ENCODE measurements around the gene NDUFV3.
"Not testable (repeated sequence)": the region's sequence is repeated elsewhere in the genome, so short reads cannot be mapped to it uniquely, and the experiment has no call there.

The NDUFV3 gene

DNA sequence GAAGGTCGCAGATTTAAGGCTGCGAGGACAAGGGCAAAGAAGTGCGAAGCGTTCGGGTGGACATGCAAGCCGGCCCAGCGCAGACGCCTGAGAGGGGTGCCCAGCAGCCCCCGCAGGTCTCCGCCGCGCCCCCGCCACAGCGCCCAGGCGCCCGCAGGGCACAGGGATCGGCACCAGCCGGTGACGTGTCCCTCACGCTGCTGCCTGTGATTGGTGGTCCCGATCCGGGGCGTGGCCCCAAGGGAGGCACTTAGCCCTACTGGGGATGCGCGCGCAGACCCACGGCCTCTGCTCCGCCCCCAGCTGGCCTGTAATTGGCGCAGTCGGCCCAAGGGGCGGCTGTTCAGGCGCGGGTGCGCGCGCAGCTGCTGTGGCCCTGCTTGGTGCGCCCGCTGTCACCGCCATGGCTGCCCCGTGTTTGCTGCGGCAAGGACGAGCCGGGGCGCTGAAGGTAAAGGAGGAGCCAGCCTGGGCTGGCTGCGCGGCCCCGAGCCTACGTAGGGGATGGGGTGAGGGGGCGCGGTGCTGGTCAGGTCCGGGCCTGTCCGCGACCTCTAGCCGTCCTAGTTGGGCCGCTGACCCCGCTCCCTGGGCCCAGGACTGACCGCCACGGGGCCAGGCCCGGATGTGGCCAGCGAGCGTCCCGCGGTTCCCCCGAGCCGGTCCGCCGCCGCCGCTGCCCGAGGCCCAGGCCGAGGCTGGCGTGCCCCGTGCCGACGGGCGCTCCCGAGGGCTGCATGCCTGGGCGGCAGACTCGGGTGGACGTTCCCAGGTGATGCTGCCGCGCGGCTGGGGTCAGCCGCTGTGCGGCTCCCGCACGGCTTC is at the start of gene NDUFV3:
TSS of gene NDUFV3 (plus strand) at position 379 of the 825 bp plus-strand sequence. CDS start at position 404, 25 bp downstream.
- Histone ChIP-seq H3K36me3 (ENCODE audit: insufficient read depth, low read length) (peaks cover under 1% of the 10 kb centered on the region), H3K4me1 (ENCODE audit: insufficient read depth, low read length) (0 out of 2 replicates have a peak, but pooled peaks cover 4% of the 10 kb centered on the region), H3K9ac (ENCODE audit: low read depth, low read length) (peak within 1 kb of the TSS; percentile 84), H3K9me3 (ENCODE audit: control insufficient read depth, insufficient read depth, low read length) (no peaks in the 10 kb centered on the region)

DNA sequence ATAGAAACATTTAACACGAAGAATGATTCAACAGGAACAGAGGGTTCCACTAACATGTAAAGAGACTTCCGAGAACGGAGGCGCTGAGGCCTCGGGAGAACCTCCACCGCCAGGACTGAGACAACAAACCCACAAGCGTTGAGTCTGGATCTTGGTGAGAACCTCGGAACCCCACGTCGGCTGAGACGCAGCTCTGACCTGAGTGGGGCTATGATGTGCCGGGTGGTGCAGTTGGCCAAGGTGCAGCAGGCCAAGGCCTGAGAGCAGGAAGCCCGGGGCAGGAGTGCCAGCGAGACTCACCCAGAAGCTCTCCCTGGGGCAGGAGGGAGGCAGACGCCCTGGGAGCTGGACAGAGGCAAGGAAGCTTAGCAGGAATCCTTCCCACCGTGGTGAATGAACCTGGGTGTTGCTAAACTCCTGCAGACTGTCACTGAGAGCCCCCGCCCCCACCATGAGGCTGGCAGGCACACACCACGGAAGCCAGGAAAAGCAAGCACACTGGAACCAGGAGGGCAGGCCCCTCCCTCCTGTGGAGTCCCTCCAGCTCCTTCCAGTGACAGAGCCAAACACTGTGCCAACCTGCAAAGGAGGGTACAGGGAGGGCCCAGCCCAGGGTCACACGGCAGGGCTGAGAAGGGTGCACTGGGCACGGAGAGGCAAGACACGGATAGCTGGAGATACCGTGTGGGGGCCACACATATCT is 48.5 kb upstream of the NDUFV3 start:
- H3K9ac ChIP-seq (ENCODE audit: low read depth, low read length): no peak overlapping the region
- H3K36me3 ChIP-seq (ENCODE audit: insufficient read depth, low read length): peaks cover 28% of the 10 kb centered on the region
- no peaks in the 10 kb centered on the region for H3K4me1 ChIP-seq (ENCODE audit: insufficient read depth, low read length)
- no peaks in the 10 kb centered on the region for H3K9me3 ChIP-seq (ENCODE audit: control insufficient read depth, insufficient read depth, low read length)

DNA sequence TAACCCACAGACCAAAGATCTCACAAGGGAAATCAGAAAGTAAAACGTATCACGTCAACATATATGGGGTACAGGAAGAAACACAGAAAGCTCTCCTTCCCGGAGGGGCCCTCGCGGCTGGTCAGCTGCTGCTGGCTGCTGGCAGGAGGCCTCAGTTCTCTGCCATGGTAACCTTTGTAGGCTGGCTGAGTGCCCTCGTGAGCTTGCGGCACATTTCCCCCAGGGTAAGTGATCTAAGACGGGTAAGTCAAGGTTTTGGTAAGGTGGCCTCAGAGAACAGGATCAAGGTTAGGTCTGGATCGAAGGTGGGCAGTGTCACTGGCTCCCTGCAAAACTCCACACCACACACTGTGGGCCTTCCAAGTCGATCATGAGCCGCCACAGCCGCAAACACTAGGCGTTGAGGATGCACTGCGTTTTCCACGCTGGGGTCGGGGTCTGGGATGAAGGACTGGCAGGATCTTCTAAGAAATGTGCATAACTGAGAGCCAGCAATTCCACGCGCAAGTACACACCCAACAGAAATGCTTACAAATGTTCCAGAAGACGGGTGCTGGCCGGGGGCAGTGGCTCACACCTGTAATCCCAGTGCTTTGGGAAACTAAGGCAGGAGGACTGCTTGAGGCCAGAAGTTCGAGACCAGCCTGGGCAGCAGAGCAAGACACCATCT is 47.7 kb upstream of the NDUFV3 start:
- H3K9ac ChIP-seq (ENCODE audit: low read depth, low read length): no peak overlapping the region
- no peaks in the 10 kb centered on the region for H3K4me1 ChIP-seq (ENCODE audit: insufficient read depth, low read length)
- peaks cover 29% of the 10 kb centered on the region for H3K36me3 ChIP-seq (ENCODE audit: insufficient read depth, low read length)
- no peaks in the 10 kb centered on the region for H3K9me3 ChIP-seq (ENCODE audit: control insufficient read depth, insufficient read depth, low read length)

DNA sequence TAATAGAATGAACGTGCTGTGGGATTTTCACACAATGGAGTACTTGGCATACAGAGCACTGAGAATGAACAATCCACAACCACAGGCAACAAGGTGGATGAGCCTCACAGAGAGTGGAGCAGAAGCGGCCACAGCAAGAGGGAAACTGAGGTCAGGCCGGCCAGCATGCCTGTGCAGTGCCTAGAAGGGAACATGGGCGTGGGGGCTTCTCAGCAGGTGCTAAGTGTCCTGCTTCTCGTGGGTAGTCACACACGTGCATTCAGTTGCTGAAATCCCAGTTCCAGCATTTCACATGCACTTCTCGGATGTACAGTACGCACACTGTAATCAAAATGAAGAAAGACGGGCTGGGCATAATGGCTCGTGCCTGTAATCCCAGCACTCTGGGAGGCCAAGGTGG is 46.9 kb upstream of the NDUFV3 start:
- H3K36me3 ChIP-seq (ENCODE audit: insufficient read depth, low read length): peaks cover 23% of the 10 kb centered on the region
- no peaks in the 10 kb centered on the region for H3K9me3 ChIP-seq (ENCODE audit: control insufficient read depth, insufficient read depth, low read length)
- no peaks in the 10 kb centered on the region for H3K4me1 ChIP-seq (ENCODE audit: insufficient read depth, low read length)
- no peak overlapping the region for H3K9ac ChIP-seq (ENCODE audit: low read depth, low read length)

DNA sequence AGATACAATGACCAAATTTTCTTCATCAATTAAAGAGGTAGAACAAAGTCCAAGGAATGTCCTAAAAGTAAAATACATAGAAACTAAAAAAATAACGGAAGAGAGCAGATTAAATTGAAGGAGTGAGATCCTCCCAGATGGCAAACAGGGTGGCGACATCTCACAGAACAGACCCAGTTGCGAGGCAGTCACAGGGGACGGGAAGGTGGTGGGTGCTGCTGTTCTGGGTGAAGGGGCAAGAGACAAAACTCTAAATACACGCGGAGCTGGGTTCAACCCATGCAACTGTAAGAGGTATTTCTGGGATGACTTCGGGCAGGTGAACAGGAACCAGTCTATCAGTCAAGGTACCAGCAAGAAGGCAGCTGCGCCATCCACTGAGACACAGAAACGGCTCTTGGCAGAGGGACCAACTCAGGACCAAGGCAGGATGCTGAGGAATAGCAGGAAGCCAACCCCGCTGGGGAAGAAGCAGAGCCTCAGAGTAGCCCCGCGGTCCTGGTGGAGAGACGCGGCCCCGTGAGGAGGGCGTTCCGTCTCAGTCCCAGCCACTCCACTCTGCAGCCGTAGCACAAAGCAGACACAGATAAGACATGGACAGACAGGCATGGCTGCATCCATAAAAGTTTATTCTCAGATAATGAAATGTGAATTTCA is 45.9 kb upstream of the NDUFV3 start:
- peaks cover 23% of the 10 kb centered on the region for H3K36me3 ChIP-seq (ENCODE audit: insufficient read depth, low read length)
- no peaks in the 10 kb centered on the region for H3K4me1 ChIP-seq (ENCODE audit: insufficient read depth, low read length)
- no peaks in the 10 kb centered on the region for H3K9me3 ChIP-seq (ENCODE audit: control insufficient read depth, insufficient read depth, low read length)
- no peak overlapping the region for H3K9ac ChIP-seq (ENCODE audit: low read depth, low read length)

DNA sequence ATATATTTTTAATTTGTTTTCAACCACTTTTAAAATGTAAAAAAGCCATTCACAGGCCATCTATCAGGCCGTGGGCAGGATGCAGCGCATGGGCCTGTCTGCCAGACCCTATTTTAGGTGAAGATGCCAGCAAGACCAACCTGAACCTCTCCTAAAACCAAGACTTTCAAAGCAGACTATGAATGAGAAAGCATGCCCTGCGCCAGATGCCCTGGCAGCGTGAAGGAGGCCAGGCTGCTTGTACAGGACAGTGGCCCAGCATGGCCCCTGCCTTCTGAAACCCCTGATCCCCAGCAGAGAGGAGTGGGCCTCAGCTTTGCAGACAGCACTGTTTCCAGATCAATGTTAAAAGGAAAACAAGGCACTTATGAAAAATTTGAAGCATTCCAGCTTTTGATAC is 45.4 kb upstream of the NDUFV3 start:
- no peaks in the 10 kb centered on the region for H3K9me3 ChIP-seq (ENCODE audit: control insufficient read depth, insufficient read depth, low read length)
- peaks cover 23% of the 10 kb centered on the region for H3K36me3 ChIP-seq (ENCODE audit: insufficient read depth, low read length)
- no peaks in the 10 kb centered on the region for H3K4me1 ChIP-seq (ENCODE audit: insufficient read depth, low read length)
- no peak overlapping the region for H3K9ac ChIP-seq (ENCODE audit: low read depth, low read length)

DNA sequence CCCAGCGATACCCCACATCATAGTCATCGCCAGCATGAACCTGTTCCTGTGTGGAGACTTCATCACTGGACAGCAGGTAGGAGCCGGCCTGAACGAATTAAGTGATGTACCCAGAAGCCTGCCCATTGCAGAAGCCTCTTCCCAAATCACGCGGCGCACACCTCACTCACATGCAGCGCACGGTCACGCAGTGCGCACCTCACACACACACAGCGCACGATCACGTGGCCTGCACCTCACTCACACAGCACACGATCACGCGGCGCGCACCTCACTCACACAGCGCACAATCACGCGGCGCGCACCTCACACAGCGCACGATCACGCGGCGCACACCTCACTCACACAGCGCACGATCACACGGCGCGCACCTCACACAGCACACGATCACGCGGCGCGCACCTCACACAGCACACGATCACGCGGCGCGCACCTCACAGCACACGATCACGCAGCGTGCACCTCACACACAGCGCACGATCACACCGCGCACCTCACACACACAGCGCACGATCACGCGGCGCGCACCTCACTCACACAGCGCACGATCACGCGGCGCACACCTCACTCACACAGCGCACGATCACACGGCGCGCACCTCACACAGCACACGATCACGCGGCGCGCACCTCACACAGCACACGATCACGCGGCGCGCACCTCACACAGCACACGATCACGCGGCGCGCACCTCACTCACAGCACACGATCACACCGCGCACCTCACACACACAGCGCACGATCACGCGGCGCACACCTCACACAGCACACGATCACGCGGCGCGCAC is 44.8 kb upstream of the NDUFV3 start:
- not testable (repeated sequence) for H3K4me1 ChIP-seq (ENCODE audit: insufficient read depth, low read length); H3K9ac ChIP-seq (ENCODE audit: low read depth, low read length); H3K9me3 ChIP-seq (ENCODE audit: control insufficient read depth, insufficient read depth, low read length)
- H3K36me3 ChIP-seq (ENCODE audit: insufficient read depth, low read length): peaks cover 23% of the 10 kb centered on the region

DNA sequence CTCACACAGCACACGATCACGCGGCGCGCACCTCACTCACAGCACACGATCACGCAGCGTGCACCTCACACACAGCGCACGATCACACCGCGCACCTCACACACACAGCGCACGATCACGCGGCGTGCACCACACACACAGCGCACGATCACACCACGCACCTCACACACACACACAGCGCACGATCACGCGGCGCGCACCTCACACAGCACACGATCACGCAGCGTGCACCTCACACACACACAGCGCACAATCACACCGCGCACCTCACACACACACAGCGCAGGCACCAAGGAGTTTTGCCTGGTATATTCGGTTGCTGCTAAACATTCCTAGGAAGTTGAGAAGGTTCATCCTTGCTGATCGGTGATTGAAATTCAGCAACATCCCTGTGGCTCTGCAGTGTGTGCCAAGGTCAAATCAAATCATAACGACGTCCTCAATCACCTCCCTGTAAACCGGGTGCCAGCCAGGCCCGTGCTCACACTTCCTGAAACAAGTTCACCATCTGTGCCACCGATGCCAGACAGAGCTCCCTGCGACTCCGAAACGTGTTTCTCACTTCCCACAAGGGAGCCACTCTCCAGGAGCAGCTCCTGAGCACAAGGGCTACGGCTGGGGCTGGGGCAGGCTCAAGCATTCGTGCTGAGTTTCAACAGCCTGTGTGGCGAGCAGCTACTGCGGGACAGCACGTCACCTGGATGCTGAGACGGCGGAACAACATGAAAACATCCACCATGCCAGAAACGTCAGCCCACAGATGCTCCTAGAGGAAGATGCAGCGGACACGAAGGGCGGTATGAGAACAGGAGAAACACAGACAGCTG is 44.0 kb upstream of the NDUFV3 start:
- H3K36me3 ChIP-seq (ENCODE audit: insufficient read depth, low read length): peaks cover 26% of the 10 kb centered on the region
- no peak overlapping the region for H3K9ac ChIP-seq (ENCODE audit: low read depth, low read length)
- no peaks in the 10 kb centered on the region for H3K9me3 ChIP-seq (ENCODE audit: control insufficient read depth, insufficient read depth, low read length)
- H3K4me1 ChIP-seq (ENCODE audit: insufficient read depth, low read length): no peaks in the 10 kb centered on the region

DNA sequence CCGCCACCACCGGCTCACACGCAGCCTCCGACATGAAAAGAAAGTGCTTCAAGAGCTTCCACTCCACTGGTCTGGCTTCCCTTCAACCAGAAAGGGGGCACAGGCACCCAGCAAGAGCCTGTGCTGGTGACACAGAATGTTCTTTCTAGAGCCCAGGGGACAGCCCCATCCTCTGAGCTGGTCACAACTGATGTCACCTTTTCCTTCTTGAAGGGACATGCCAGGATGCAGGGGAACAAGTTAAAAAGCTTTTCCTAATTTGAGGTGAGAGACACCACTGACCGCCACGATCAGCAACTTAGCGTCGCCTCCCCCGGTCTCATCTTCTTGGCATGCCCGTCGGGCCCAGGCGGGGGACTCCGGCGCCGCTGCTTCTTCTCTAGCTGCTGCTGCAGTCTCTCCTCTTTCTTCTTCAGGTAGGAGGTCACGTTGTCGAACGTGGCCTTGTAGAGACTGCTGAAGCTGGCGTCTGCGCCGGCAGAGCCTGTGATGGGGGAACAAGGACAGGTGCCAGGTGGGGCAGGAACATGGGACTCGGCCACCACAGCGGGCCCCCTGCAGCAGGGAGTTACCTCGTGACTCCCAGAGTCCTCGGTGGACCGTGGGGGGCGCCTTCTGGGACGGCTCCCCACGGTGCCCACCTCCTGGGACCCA is 43.2 kb upstream of the NDUFV3 start:
- Histone ChIP-seq H3K9me3 (ENCODE audit: control insufficient read depth, insufficient read depth, low read length) (no peaks in the 10 kb centered on the region), H3K4me1 (ENCODE audit: insufficient read depth, low read length) (no peaks in the 10 kb centered on the region), H3K9ac (ENCODE audit: low read depth, low read length) (no peak overlapping the region), H3K36me3 (ENCODE audit: insufficient read depth, low read length) (peaks cover 29% of the 10 kb centered on the region)

DNA sequence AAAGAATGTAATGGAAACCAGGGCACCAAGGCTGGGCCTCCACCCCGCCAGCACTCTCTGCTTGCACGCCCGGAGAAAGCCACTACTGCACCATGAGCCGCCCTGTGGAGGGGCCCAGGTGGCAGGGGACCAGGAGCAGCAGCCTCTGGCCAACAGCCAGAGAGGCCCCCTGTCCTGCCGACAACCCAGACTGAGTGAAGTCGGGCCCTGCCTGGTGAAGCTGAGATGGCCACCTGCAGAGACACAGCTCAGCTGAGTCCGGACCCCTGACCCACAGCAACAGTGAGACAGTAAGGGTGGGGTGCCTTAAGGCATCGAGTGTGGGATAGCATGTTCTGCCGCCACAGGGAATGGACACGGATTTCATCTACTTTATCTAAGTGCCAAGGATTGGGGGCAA is 42.6 kb upstream of the NDUFV3 start:
- H3K4me1 ChIP-seq (ENCODE audit: insufficient read depth, low read length): no peaks in the 10 kb centered on the region
- H3K36me3 ChIP-seq (ENCODE audit: insufficient read depth, low read length): peaks cover 34% of the 10 kb centered on the region
- H3K9ac ChIP-seq (ENCODE audit: low read depth, low read length): no peak overlapping the region
- no peaks in the 10 kb centered on the region for H3K9me3 ChIP-seq (ENCODE audit: control insufficient read depth, insufficient read depth, low read length)

DNA sequence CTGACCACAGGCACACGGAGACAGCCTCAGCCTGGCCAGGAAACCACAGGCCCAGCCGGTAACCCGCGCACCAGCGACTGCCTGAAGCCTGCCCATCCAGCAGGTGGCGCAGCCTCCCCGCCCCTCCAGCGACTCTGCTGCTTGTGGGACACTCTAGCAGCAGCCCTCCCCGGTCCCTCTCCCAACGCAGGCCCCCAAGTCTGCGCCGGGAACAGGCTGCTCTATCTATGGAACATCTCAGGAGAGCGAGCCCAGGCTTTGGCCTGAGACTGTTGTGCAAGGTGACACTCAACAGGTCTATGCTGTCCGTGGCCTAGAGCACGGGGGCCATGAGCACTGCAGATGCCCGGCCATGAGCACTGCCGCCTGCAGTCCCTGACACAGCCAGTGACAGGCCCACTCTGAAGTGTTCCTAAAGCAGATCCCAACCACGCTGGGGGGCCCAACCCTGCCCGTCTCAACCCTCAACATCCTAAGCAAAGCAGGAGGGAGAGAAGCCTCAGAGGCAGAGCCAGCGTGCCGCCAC is 42.2 kb upstream of the NDUFV3 start:
- peaks cover 34% of the 10 kb centered on the region for H3K36me3 ChIP-seq (ENCODE audit: insufficient read depth, low read length)
- H3K9me3 ChIP-seq (ENCODE audit: control insufficient read depth, insufficient read depth, low read length): no peaks in the 10 kb centered on the region
- H3K9ac ChIP-seq (ENCODE audit: low read depth, low read length): no peak overlapping the region
- no peaks in the 10 kb centered on the region for H3K4me1 ChIP-seq (ENCODE audit: insufficient read depth, low read length)

DNA sequence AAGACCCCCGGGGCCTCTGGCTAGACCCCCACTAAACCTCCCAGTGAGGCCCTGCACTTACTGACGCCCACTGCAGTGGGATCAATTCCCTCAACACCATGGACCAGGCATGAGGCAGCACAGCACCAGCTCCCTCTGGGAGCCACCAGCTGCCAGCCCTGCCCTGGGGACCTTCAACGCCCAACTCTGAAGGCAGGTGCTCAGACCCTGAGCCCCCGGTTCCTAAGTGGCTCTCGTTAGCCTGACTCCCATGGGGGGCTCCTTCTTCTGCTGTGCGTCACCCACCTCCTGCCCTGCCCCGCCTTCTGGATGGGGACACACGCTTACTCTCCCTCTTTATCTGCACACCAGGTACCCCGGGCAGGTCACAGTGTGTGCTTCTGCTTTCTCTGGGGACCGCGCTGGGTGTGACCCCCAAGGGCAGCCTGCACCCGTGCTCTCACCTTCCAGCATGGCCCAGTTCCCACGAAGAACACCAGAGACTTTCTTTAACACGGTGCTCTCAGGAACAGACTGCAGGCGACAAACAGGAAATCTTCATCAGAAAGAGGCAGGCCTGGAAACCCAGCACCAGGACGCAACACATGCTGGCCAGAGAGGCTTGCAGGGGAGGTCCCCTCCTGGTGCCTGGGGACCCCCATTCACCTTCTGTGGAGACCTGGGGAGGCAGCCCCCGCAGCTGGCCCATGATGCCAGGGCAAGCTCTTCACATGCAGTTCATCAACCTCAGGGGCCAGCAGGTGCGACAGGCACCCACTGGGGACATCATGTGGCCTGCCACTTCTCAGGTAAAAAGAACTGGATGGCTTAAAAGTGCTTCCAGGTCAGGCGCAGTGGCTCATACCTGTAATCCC is 41.1 kb upstream of the NDUFV3 start:
- Histone ChIP-seq H3K36me3 (ENCODE audit: insufficient read depth, low read length) (peaks cover 34% of the 10 kb centered on the region), H3K9me3 (ENCODE audit: control insufficient read depth, insufficient read depth, low read length) (no peaks in the 10 kb centered on the region), H3K4me1 (ENCODE audit: insufficient read depth, low read length) (no peaks in the 10 kb centered on the region), H3K9ac (ENCODE audit: low read depth, low read length) (no peak overlapping the region)

Data from ES-I3 (cell line).